Spinal cord (tissue), 10 donors: ENCODE measurements around the gene ANO1. TPM values are rescaled to one million over a fixed set of nuclear protein-coding genes. Genes with fewer than 3 reads are reported as not detected.

Experiments
- DNase-seq, 6 donors: peaks; one replicate each; pipeline versions ENCODE4 v3.0.0 to v3.0.0-alpha.2; 2013 to 2015; ENCODE audit warnings: low spot score in 6 of 6, low read depth in 4 of 6
- H3K27ac ChIP-seq: one replicate; pipeline ENCODE4 v1.5.1; 2013; ENCODE audit warnings: low read depth, low read length, control low read depth
- H3K27me3 ChIP-seq: one replicate; pipeline ENCODE4 v1.6.1; 2013; ENCODE audit warnings: low read length; ENCODE audit not compliant: control insufficient read depth, insufficient read depth
- H3K36me3 ChIP-seq: one replicate; pipeline ENCODE4 v1.6.1; 2013; ENCODE audit warnings: low read length; ENCODE audit not compliant: control insufficient read depth, insufficient read depth
- H3K4me1 ChIP-seq: one replicate; pipeline ENCODE4 v1.6.1; 2013; ENCODE audit warnings: low read length; ENCODE audit not compliant: control insufficient read depth, insufficient read depth
- H3K4me3 ChIP-seq: one replicate; pipeline ENCODE4 v1.5.1; 2013; ENCODE audit warnings: low read depth, low read length, control low read depth
- H3K9me3 ChIP-seq: one replicate; pipeline ENCODE4 v1.6.1; 2013; ENCODE audit warnings: low read length; ENCODE audit not compliant: control insufficient read depth, insufficient read depth
- WGBS: methylation state at CpG from one replicate; pipeline ENCODE4 v1.1.5; 2013; ENCODE audit warnings: missing lambda C conversion rate; ENCODE audit not compliant: insufficient coverage; 5-methylcytosine and 5-hydroxymethylcytosine counted together
- polyA plus RNA-seq, 2 donors: library from polyadenylated mRNA; unstranded; fragments of 120-200 nt; gene quantifications; one replicate each; pipeline ENCODE4 v1.2.1, GENCODE V29; 2013; ENCODE audit not compliant: insufficient read length in 2 of 2
- total RNA-seq, 2 donors: library from RNA; depleted of rRNA in 1 of 2; stranded (reverse); fragments of 120-200 nt in 1 of 2; fragments of >200 nt in 1 of 2; gene quantifications; one replicate each; pipeline versions ENCODE4 v1.2.3 to v1.2.4, GENCODE V29; 2013 to 2014
- donor health status: healthy.

Gene ANO1
- total and polyA plus RNA-seq, 4 donors: 2.6 to 3.6 (median 2.8) TPM

DNA sequence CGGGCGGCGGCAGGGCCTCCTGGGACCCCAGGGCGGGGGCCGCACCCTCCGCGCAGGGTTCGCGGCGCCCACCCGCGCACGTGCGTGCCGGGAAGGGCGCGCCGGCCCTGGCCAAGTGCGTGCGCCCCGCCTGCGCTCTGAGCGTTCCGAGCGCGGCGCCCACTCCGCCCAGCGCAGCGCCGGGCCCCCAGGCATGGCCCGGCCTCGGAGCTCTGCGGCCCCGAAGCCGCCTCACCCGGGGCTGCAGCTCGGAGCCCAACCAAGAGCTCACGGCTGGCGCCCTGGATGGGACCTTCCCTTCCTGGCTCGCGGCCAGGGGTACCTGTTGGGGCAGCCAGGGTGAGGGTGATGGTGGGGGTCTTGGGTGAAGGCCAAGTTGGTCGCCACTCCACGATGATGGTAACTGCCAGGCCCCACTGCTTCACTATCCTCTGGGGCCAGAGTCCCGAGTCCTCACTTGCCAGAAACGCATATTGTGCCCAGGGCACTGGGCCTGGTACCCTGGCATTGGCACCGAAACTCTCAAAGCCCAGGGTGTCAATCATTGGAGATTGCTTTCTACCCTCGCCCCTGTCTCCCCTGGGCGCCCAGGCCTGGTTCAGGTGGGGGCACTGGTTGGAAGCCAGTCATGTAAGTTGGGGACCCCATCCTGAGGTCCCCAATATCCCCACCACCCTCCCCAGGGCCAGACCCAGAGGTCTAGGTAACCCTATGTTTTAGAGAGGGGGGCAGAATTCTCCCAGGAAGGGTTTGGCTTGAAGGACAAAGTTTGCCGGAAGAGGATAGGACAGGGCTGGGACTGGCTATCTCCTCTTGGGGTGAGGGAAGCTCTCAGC is 882 bp downstream of the ANO1 start:
- 13% methylated on average over 49 of the region's 50 CpGs for whole genome bisulfite sequencing
- no peaks in the 10 kb centered on the region for H3K36me3 ChIP-seq
- peaks cover 11% of the 10 kb centered on the region for H3K4me1 ChIP-seq
- peak overlapping the region; percentile 9 for H3K4me3 ChIP-seq
- H3K27me3 ChIP-seq: peaks cover 63% of the 10 kb centered on the region
- no peak overlapping the region for H3K27ac ChIP-seq
- DNase-seq: no peak
- H3K9me3 ChIP-seq: no peaks in the 10 kb centered on the region

DNA sequence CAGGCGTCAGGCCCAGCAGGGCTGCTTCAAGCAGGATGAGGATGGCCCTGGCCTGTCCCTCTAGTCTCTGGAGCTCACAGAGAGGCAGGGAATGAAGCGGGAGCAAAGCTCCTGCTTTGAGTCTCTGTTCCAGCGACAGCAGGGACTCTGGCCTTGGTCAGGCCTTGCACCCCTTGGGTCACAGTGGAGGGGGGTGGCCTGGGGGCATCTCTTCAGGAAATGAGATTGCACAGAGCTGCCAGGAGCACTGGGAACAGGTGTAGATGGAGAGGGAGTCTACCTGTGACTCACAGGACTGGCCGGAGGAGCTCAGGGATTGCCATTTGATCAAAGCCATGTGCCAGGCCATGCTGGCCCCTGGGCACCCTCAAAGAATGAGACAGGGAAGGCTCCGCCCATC is 1.6 kb downstream of the ANO1 start:
- Histone ChIP-seq H3K27ac (no peak overlapping the region), H3K36me3 (no peaks in the 10 kb centered on the region), H3K27me3 (peaks cover 57% of the 10 kb centered on the region), H3K4me1 (peaks cover 11% of the 10 kb centered on the region), H3K9me3 (no peaks in the 10 kb centered on the region), H3K4me3 (no peak overlapping the region)
- no peak for DNase-seq
- 69% methylated on average over 5 of the region's 5 CpGs for WGBS

DNA sequence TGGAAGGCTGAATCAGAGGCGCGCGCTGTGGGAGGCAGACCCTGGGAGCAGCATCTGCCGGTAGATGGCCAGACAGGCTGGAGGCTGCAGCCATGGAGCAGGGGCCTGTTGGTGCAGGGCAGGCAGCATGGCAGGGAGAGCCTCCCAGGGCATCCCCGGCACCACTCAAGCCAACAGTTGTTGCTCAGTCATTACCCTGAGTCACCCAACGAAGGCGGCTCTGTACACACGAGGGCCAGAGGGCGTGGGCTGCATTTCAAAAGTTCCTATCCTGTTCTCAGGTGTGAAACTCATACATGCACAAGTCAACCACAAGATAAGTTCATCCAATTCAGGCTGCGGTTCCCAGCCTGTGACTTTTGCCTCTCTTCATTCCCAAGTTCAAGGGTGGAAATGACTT is 2.6 kb downstream of the ANO1 start:
- 76% methylated on average over 10 of the region's 10 CpGs for WGBS
- peaks cover 52% of the 10 kb centered on the region for H3K27me3 ChIP-seq
- no peaks in the 10 kb centered on the region for H3K9me3 ChIP-seq
- DNase-seq: no peak
- H3K36me3 ChIP-seq: no peaks in the 10 kb centered on the region
- no peak overlapping the region for H3K4me3 ChIP-seq
- peaks cover 11% of the 10 kb centered on the region for H3K4me1 ChIP-seq
- H3K27ac ChIP-seq: no peak overlapping the region

DNA sequence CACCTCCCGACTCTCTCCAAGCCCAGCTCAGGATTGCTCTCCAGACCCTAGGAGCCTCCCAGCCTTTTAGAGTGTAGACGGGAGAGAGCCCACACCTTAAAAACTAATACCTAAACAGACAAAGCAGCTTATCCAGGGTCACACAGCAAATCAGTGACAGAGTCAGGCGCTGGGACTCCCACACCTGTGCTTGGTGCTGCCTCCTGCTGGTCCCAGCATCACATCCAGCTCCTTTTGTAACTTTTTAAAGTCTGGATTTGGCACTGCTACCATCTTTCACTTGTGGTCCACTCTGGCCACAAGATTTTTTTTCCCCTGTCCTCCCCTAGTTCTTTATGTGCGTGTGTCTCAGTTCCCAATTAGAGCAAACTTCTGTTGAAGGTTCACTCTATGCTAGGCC is 4.7 kb downstream of the ANO1 start:
- Histone ChIP-seq H3K27ac (no peak overlapping the region), H3K4me3 (no peak overlapping the region), H3K4me1 (peaks cover 6% of the 10 kb centered on the region), H3K36me3 (no peaks in the 10 kb centered on the region), H3K27me3 (peaks cover 34% of the 10 kb centered on the region), H3K9me3 (no peaks in the 10 kb centered on the region)
- 78% methylated on average over 4 of the region's 4 CpGs for WGBS
- no peak for DNase-seq

DNA sequence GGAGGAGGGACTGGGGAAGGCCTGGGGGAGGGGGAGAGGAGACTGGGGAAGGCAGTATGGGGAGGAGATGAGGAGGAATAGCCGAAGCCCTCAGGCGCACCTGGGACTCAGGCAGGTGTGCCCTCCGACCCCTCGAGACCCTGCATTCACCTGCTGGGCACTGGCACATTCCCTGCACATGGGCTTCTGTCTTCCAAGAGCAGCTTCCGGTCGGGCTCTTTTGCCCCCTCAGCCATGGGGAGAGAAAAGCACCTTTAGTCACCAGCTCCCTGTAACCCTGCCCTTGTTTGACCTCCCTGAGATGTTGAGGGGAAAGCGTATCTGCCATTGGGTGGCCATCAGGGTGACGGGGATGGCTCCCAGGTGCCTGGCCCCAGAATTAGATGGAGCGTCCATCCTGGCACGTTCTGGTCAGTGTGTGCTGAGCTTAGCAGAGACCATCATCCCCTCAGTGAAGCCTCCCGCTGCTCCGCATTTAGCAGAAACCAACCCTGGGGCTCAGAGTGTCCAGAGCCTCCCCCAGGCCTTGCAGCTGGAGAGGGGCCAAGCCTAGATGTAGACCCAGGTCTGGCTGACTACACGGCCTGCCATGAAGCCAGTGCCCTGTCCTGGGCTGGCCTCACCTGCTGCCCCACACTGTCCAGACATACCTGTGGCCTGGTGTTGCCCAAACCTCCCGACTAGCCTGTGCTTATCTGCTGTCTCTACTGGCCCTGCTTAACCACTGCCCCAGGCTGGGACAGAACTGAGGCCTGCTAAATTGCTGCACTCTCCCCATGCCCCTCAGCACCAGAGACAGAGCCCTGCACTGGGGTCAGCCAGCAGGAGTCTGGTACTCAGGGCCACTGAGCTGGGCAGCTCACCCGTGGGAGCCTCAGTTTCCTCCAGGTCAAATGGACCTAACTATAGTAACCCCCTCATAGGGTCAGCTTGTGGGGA is 6.2 kb downstream of the ANO1 start:
- 87% methylated on average over 15 of the region's 15 CpGs for WGBS
- Histone ChIP-seq H3K27ac (no peak overlapping the region), H3K4me3 (no peak overlapping the region), H3K36me3 (no peaks in the 10 kb centered on the region), H3K4me1 (peaks cover under 1% of the 10 kb centered on the region), H3K27me3 (peaks cover 26% of the 10 kb centered on the region), H3K9me3 (no peaks in the 10 kb centered on the region)
- no peak for DNase-seq

DNA sequence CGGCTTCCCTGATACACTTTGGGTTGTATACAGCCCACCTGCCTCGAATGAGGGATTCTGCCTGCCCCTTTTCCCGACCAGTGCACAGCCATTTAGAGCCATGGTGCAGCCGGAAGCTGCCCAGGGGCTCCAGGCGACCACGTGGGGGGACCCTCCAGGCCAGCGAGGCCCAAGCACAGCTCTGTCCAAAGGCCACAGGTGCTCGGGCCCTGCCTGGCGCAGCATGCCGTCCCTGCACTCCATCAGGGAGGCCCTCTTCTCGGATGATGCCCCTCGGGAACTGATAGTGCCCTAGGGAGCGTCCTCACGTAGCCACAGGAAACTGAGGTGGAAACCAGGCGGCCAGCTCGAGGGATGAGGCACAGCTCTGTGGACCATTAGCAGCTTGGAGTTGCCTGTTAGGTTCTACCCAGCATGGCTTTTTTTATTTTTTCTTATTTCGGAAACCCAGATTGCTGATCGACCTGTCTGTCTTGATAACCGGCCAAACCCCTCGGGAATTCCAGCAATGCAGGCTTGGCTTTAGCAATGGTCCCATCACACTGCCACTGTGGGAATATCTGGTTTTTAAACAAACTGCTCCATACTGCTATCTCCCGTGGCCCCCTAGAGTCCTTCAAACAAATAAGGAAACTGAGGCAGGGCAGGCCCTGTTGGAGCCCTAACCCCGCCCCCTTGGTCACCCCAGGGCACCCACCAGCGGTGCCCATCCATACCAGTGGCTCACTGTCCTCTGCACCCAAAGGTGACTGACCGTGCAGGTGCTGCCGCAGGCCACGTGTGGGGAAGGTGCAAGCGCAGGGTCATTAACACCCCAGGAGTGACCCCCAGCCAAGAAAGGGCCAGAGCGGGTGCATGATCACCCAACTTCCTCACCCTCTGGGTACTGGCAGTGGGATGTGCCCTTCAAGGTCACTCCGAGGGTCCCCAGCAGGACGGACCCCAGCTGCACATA is 8.0 kb downstream of the ANO1 start:
- DNase-seq: no peak
- Histone ChIP-seq H3K9me3 (no peaks in the 10 kb centered on the region), H3K4me1 (peaks cover 8% of the 10 kb centered on the region), H3K36me3 (no peaks in the 10 kb centered on the region), H3K4me3 (no peak overlapping the region), H3K27ac (no peak overlapping the region), H3K27me3 (peaks cover 11% of the 10 kb centered on the region)
- 83% methylated on average over 30 of the region's 30 CpGs for WGBS

DNA sequence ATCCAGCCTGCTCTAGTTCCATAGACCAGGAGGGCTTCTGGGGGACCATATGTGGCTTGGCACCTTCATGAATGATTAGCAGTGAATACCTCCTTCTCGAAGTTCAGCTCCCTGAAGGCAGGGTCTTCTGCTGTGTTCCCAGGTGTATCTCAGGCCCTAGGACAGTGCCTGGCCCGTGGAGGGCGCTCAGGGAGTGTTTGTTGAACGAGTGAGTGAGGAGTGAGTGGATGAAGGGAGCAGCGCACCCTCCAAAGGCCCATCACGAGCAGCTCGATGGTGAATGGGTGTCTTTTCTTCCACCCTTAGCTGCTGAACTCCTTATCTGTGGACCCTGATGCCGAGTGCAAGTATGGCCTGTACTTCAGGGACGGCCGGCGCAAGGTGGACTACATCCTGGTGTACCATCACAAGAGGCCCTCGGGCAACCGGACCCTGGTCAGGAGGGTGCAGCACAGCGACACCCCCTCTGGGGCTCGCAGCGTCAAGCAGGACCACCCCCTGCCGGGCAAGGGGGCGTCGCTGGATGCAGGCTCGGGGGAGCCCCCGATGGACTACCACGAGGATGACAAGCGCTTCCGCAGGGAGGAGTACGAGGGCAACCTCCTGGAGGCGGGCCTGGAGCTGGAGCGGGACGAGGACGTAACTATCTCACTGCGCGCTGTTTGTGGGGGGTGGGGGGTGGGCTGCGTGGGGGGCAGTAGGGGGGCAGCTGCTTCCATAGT is 9.5 kb downstream of the ANO1 start:
- no peaks in the 10 kb centered on the region for H3K9me3 ChIP-seq
- WGBS: 54% methylated on average over 23 of the region's 32 CpGs
- no peak overlapping the region for H3K4me3 ChIP-seq
- no peak for DNase-seq
- peaks cover 16% of the 10 kb centered on the region for H3K4me1 ChIP-seq
- H3K36me3 ChIP-seq: no peaks in the 10 kb centered on the region
- H3K27ac ChIP-seq: no peak overlapping the region
- peaks cover under 1% of the 10 kb centered on the region for H3K27me3 ChIP-seq

DNA sequence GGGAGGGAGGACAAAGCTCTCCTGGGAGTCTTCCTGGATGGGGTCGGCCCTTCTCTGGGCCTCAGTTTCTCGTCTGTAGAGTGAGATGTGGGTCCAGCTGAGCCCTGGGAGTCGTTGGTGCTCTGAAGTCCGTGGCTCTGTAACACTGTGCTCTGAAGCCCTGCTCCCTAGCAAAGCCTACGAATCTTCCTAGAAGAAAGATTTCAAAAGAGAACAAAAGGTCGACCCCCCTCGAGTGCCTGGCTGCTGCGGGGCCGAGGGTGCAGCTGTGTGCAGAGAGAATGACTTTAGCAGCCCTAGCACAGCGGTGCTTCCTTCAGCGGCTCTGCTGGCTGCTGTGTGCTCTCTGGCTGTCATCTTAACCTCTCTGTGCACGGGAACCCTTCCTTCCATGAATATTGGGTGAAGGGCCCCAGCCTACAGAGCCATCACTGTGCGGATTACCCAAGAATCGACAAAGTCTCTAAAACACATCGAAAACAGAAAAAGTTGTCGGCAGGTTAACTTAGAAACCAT is 10.7 kb downstream of the ANO1 start:
- Histone ChIP-seq H3K36me3 (no peaks in the 10 kb centered on the region), H3K4me3 (no peak overlapping the region), H3K27ac (no peak overlapping the region), H3K27me3 (no peaks in the 10 kb centered on the region), H3K9me3 (no peaks in the 10 kb centered on the region), H3K4me1 (peaks cover 21% of the 10 kb centered on the region)
- no peak for DNase-seq
- 51% methylated on average over 13 of the region's 16 CpGs for WGBS
